ENCODE data around the gene ZNF562.

DNA sequence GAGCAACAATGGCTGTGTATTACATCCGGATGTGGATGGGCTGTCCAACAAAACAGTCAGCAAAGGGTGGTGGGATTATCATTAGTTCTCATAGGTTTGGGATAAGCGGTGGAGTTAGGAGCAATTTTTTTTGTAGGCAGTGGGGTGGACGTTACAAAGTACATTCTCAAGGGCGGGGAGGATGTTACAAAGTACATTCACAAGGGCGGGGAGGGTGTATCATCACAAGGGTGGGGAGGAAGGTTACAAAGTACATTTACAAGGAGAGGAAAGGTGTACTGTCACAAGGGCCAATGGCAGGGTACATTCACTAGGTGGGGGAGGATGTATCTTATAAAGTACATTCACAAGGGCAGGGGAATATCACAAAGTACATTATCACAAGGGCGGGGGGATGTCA, 33.1 kb downstream of the ZNF562 start:
- TF ChIP-seq, protein P1, sequence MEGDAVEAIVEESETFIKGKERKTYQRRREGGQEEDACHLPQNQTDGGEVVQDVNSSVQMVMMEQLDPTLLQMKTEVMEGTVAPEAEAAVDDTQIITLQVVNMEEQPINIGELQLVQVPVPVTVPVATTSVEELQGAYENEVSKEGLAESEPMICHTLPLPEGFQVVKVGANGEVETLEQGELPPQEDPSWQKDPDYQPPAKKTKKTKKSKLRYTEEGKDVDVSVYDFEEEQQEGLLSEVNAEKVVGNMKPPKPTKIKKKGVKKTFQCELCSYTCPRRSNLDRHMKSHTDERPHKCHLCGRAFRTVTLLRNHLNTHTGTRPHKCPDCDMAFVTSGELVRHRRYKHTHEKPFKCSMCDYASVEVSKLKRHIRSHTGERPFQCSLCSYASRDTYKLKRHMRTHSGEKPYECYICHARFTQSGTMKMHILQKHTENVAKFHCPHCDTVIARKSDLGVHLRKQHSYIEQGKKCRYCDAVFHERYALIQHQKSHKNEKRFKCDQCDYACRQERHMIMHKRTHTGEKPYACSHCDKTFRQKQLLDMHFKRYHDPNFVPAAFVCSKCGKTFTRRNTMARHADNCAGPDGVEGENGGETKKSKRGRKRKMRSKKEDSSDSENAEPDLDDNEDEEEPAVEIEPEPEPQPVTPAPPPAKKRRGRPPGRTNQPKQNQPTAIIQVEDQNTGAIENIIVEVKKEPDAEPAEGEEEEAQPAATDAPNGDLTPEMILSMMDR (IDR thresholded peaks at IDR 0.05): no peak
- no peak for TF ChIP-seq ZFX (IDR thresholded peaks at IDR 0.05; ENCODE audit: borderline replicate concordance)
